Measurements from ENCODE around the gene CBL.

The CBL gene

DNA sequence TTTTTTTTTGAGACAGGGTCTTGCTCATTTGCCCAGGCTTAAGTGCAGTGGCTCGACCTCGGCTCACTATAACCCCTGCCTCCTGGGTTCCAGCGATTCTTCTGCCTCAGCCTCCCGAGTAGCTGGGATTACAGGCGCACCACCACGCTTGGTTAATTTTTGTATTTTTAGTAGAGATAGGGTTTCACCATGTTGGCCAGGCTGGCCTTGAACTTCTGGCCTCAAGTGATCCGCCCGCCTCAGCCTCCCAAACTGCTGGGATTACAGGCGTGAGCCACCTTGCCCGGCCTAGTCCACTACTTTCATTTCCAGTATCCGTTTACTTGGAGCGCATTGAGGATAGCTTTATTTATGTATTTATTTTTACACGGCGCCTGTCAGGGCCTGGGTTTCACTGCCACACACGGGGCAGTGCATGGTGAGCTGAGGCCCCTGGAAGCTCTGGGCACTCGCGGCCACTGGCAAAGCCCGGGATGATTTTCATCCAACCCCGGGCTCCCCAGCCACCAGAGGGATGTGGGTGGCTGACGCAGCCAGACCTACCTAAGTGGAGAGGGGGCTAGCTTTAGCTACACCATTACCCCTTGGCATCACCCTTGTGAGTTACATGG, 116.9 kb downstream of the CBL start:
- Histone ChIP-seq H3K4me1 (ENCODE audit: insufficient read depth, poor library complexity, severe bottlenecking) (peaks cover 10% of the 10 kb centered on the region), H3K27me3 (ENCODE audit: insufficient read depth, poor library complexity, severe bottlenecking) (no peaks in the 10 kb centered on the region), H3K27ac (ENCODE audit: poor library complexity, severe bottlenecking) (no peak overlapping the region), H3K9me3 (ENCODE audit: severe bottlenecking) (no peaks in the 10 kb centered on the region), H3K4me3 (ENCODE audit: severe bottlenecking) (no peak overlapping the region), H3K36me3 (ENCODE audit: low read depth) (no peaks in the 10 kb centered on the region)
- TF ChIP-seq, protein P1, sequence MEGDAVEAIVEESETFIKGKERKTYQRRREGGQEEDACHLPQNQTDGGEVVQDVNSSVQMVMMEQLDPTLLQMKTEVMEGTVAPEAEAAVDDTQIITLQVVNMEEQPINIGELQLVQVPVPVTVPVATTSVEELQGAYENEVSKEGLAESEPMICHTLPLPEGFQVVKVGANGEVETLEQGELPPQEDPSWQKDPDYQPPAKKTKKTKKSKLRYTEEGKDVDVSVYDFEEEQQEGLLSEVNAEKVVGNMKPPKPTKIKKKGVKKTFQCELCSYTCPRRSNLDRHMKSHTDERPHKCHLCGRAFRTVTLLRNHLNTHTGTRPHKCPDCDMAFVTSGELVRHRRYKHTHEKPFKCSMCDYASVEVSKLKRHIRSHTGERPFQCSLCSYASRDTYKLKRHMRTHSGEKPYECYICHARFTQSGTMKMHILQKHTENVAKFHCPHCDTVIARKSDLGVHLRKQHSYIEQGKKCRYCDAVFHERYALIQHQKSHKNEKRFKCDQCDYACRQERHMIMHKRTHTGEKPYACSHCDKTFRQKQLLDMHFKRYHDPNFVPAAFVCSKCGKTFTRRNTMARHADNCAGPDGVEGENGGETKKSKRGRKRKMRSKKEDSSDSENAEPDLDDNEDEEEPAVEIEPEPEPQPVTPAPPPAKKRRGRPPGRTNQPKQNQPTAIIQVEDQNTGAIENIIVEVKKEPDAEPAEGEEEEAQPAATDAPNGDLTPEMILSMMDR (IDR thresholded peaks at IDR 0.05; ENCODE audit: poor library complexity, severe bottlenecking), result no peak
- no peak for ATAC-seq (ENCODE audit: low read depth)
- DNase-seq (ENCODE audit: low spot score), result no peak

DNA sequence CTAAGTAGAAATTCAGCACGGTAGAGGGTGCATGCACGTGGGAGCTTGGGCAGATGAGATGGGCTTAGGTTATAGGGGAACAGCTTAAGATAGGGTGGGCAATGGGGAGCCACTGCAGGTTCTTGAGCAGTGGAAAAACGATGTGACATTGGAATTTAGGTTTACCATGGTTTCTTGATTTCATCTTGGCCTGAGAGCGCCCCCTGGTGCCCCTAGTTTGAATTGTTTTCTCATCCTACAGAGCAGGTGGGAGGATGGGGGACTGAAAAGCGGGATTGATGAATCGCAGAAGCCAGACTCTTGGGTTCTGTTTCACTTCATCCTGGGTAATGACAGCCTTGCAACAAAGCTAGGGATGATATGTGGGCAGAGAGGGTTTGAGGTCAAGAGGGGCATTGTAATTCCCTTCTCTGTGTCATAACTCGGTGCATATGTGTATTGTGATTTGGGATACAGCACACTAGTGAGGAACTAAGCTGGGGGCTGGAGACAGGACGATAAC, 117.4 kb downstream of the CBL start:
- Histone ChIP-seq H3K4me3 (ENCODE audit: severe bottlenecking) (no peak overlapping the region), H3K9me3 (ENCODE audit: severe bottlenecking) (no peaks in the 10 kb centered on the region), H3K27ac (ENCODE audit: poor library complexity, severe bottlenecking) (no peak overlapping the region), H3K4me1 (ENCODE audit: insufficient read depth, poor library complexity, severe bottlenecking) (peaks cover 5% of the 10 kb centered on the region), H3K36me3 (ENCODE audit: low read depth) (no peaks in the 10 kb centered on the region), H3K27me3 (ENCODE audit: insufficient read depth, poor library complexity, severe bottlenecking) (no peaks in the 10 kb centered on the region)
- TF ChIP-seq, protein P1 (IDR thresholded peaks at IDR 0.05; ENCODE audit: poor library complexity, severe bottlenecking), result peak; percentile 84
- no peak for DNase-seq (ENCODE audit: low spot score)
- ATAC-seq (ENCODE audit: low read depth), result peak; percentile 24; the same call in 1 of the 3 replicates

DNA sequence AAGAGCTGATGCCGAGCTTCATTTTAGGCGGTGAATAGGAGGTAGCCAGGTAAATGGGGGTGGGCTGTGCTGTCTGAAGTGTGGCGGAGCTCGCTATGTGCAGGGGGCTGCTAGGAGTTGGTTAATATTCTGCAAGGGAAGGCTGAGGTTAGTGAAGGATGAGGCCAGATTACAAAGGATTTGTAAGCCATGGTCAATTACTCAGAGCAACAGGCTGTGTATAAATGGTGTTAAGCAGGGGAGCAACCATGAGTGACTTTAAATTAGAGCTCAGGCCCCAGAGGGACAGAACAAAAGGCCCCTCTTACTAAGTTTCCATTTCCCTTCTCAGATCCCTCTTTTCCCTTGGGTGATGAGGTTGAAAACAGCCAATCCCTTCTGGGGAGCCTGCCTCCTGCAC, 118.0 kb downstream of the CBL start:
- no peaks in the 10 kb centered on the region for H3K4me1 ChIP-seq (ENCODE audit: insufficient read depth, poor library complexity, severe bottlenecking)
- no peak for DNase-seq (ENCODE audit: low spot score)
- ATAC-seq (ENCODE audit: low read depth), result no peak
- no peaks in the 10 kb centered on the region for H3K9me3 ChIP-seq (ENCODE audit: severe bottlenecking)
- TF ChIP-seq, protein P1 (IDR thresholded peaks at IDR 0.05; ENCODE audit: poor library complexity, severe bottlenecking), result no peak
- H3K27ac ChIP-seq (ENCODE audit: poor library complexity, severe bottlenecking), result no peak overlapping the region
- no peaks in the 10 kb centered on the region for H3K27me3 ChIP-seq (ENCODE audit: insufficient read depth, poor library complexity, severe bottlenecking)
- H3K36me3 ChIP-seq (ENCODE audit: low read depth), result no peaks in the 10 kb centered on the region
- no peak overlapping the region for H3K4me3 ChIP-seq (ENCODE audit: severe bottlenecking)

DNA sequence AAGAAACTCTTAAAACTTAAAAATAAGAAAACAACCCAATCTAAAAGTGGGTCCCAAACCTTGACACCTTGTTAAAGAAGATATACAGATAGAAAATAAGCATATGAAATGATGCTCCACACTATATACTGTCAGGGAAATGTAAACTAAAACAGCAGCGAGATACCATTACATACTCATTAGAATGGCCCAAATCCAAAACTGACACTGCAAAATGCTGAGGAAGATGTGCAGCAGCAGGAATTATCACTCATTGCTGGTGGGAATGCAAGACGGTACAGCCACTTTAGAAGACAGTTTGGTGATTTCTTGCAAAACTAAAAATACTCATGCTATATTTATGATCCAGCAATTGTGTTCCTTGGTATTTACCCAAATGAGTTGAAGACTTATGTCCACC, 123.2 kb downstream of the CBL start:
- no peak for ATAC-seq (ENCODE audit: low read depth)
- no peaks in the 10 kb centered on the region for H3K27me3 ChIP-seq (ENCODE audit: insufficient read depth, poor library complexity, severe bottlenecking)
- DNase-seq (ENCODE audit: low spot score), result no peak
- no peak overlapping the region for H3K4me3 ChIP-seq (ENCODE audit: severe bottlenecking)
- H3K36me3 ChIP-seq (ENCODE audit: low read depth), result no peaks in the 10 kb centered on the region
- H3K9me3 ChIP-seq (ENCODE audit: severe bottlenecking), result no peaks in the 10 kb centered on the region
- TF ChIP-seq, protein P1 (IDR thresholded peaks at IDR 0.05; ENCODE audit: poor library complexity, severe bottlenecking), result no peak
- H3K4me1 ChIP-seq (ENCODE audit: insufficient read depth, poor library complexity, severe bottlenecking), result no peaks in the 10 kb centered on the region
- H3K27ac ChIP-seq (ENCODE audit: poor library complexity, severe bottlenecking), result no peak overlapping the region

DNA sequence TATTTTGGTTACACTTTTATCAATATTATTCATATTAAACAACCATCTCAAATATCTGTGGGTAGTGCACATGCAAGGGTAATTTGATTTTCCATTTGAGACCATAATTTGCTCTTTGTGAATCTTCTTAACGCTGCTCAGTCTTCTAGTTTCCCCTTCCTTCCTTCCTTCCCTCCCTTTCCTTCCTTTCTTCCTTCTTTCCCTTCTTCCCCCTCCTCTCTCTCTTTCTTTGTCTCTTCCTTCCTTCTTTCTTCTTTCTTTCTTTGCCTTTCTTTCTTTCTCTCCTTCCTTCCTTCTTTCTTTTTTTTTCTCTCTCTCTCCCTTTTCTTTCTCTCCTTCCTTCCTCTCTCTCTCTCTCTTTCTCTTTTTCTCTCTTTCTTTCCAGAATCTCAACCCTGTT, 124.1 kb downstream of the CBL start:
- TF ChIP-seq, protein P1 (IDR thresholded peaks at IDR 0.05; ENCODE audit: poor library complexity, severe bottlenecking), result no peak
- DNase-seq (ENCODE audit: low spot score) (no peak), ATAC-seq (ENCODE audit: low read depth) (no peak)
- no peaks in the 10 kb centered on the region for H3K27me3 ChIP-seq (ENCODE audit: insufficient read depth, poor library complexity, severe bottlenecking)
- no peak overlapping the region for H3K27ac ChIP-seq (ENCODE audit: poor library complexity, severe bottlenecking)
- H3K9me3 ChIP-seq (ENCODE audit: severe bottlenecking), result no peaks in the 10 kb centered on the region
- no peaks in the 10 kb centered on the region for H3K4me1 ChIP-seq (ENCODE audit: insufficient read depth, poor library complexity, severe bottlenecking)
- no peak overlapping the region for H3K4me3 ChIP-seq (ENCODE audit: severe bottlenecking)
- H3K36me3 ChIP-seq (ENCODE audit: low read depth), result no peaks in the 10 kb centered on the region
